HG02623 (cell line): ENCODE data around the gene NPHP4.

Experiments used
- ATAC-seq: cut with Tn5 transposase; IDR thresholded peaks from one replicate; pipeline ENCODE4 v1.9.1; 2021; ENCODE audit warnings: moderate library complexity; ENCODE audit not compliant: unreplicated experiment

Gene NPHP4

DNA sequence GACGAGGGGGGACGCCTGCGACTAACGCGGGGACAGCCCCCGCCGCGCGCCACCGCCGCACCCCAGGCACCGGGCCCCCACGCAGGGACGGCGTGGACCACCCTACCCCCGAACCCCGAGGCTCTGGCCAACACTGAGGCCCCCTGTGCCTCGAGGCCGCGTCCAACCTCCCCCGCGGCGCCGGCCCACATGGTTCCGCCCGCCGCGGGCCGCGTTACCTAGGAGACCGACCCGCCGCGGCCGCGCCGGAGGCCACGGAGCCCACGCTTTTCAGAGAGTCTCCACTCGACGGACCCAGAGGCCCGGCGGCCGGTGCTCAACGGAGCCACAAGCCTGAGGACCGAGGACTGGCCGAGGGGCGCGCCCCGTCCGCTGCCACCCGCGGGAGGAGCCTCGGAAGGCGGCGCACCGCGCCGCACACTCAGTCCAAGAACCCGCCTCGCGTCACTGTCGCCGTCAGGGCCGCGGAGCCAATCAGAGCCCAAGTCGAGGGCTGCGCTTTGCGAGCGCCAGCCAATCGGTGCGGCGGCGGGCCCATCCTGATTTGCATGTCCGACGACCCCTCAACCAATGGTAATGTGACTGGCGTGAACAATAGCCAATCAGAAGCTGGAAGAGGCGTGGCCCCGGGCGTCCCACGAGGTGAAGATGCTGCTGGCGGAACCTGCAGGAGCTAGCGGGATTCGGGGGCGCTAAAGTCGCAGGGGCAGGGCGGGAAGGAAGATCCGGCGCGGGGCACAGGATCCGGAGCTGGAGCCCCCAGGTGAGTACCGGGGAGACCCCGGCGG, at the start of gene NPHP4:
TSS of gene NPHP4 (minus strand) at position 400 of the 788 bp plus-strand sequence. CDS start 6,136 bp downstream, outside the sequence.
- peak; percentile 86 for ATAC-seq

DNA sequence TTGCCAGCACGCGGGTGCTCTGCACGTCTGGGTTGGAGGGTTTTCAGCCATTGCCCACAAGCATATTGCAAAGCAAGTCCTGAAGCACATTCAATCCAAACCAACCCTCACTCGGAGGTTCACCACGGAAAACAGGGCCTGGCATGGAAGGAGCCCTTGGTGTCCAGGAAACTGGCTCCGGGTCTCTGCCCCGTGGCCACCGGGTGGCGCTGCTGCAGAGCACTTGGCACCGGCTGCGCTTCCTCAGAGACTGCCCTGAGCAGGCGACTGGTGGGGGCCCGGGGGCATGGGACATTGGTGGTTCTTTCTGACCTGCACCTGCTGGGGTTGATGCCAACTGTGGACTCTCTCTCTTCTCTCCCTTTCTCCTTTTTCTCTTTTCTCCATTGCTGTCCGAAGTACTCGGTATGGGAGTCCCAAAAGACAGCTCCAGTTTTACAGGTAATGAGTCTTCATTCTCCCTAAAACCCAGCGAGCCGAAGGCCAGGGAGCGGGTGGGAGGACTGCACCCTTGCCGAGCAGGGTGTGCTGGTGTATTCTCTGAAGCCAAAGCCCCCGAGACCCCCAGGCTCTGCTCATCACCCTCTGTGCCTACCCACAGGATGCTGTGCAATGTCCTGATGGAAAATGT, 49.3 kb upstream of the NPHP4 start:
- ATAC-seq, result no peak

DNA sequence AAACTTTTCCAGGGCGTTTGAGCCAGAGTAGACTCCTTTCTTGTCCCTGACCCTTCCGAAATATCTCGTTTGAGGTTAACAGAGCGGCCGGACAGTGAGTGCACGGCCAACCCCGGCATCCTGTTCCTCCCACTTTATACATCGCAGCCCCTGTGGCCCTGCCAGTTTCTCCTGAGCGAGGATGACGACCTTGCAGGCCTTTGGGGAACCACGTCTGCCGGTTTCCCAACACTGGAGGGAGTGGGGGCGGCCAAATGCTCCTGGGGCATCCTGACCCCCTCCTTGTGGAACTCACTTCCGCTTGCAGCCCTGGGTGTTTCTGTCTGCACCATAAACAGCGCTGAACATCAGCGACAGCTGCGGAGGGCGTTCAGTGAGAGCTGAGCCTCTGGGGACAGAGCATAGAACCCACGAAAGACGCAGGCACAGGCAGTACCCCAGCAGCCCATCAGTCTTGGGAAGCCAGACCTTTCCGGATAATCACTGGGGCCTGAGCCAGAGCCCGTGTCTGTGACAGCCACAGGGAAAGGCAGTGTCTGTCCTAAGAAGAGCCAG, 48.7 kb upstream of the NPHP4 start:
- ATAC-seq, result no peak

DNA sequence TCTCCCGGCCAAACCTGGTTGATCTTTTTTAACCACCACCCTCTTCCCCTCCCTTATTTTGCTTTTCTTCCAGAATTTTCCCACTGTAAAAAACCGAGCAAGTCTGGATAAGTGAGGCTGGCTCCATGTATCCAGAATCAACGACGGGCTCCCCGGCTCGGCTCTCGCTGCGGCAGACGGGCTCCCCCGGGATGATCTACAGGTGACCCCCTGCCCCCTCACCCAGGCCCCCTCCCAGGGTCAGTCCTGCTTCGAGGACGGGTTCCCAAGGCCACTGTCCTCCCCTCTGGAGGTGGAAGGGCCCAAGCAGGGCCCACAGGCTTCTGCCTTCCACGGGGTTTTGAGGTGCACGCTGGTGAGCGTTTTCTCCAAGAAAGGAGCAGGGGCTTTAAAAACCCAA, 48.2 kb upstream of the NPHP4 start:
- no peak for ATAC-seq

DNA sequence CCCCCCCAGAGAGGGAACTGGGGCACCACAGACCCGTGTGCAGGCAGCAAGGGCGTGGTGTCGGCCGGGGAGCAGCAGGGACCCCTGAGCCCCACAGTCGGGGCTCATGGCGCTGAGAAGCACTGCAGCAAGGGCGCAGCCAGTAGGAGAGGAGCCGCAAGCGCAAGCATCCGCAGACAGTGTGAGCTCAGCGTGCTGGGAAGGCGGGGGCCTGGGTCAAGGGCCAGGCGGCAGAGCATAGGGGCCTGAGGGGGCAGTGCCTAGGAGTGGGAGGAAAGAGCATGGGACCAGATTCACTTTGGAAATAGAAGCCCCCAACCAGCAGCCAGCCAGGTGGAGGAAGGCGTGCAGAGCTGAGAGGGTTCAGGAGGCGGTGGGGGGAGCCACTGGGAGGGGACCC, 46.8 kb upstream of the NPHP4 start:
- no peak for ATAC-seq

DNA sequence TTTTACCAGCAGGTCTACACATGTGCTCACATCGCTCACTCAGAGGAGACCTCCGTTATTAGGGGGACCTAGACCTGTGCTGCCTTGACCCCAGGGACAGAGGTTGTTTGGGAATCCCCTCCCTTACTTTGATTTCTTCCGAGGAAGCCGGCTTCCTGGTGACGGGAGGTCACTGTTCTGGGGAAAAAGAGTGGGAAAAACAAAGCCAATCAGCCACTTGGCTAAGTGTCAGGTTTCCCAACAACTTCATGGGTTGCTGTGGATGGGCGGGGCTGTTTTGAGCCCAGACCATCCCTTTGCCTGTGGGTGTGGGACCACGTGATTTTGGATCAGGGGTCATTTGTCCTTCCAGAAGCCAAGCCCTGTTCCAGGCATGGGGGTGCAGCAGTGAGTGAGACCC, 46.4 kb upstream of the NPHP4 start:
- no peak for ATAC-seq

DNA sequence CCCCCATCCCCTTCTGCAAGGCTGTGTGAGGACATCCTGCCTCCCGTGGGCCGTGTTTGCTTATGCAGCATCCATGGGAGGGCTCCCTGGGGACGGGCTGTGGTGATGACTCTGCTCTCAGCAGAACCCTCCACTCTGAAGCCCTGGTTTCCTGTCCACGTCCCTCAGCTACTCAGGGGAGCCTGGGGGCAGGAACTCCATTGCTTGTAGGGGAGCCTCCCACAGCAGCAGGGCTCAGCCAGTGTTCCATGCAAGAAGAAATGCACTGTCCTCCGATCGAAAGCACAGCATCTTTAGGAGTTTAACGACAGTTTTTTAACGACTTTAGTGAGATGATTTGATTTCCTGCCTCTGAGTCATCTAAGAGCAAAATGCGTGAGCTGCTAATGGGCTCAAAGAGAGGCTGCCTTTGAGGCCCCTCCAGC, 45.1 kb upstream of the NPHP4 start:
- ATAC-seq, result no peak

DNA sequence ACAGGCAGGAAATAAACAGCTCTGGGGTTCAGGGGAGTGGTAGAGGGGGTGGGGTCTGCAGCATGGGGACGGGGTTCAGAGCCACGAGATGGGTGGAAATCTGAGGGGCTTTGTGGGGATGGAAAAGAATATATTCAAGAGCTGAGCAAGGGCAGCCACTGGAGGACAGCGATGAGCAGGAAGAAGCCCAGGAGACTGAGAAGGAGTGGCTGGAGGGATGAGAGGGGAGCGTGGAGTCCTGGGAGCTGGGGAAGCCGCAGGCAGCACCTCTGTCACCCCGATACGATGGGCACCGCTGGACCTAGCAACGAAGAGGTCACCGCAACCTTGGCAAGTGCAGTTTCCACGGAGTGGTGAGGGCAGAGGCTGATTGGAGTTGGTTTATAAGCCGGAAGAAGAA, 43.5 kb upstream of the NPHP4 start:
- no peak for ATAC-seq

DNA sequence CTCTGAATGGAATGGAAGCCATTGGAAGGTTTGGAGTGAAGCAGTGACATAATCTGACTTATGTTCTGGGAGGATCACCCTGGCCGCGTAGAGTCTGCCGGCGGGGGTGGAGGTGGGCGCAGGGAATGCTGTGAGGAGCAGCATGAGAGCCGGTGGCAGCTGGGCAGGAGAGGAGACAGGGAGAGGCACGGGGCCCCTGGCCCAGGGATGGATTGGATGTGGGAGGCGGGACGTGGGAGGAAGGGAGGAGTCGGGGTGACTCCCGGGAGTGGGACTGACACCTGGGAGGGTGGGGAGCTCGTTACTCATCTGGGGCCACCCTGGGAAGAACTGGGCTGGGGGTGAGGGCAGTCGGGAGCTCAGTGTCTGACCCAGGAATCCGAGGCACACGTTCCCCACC, 43.1 kb upstream of the NPHP4 start:
- ATAC-seq, result no peak

DNA sequence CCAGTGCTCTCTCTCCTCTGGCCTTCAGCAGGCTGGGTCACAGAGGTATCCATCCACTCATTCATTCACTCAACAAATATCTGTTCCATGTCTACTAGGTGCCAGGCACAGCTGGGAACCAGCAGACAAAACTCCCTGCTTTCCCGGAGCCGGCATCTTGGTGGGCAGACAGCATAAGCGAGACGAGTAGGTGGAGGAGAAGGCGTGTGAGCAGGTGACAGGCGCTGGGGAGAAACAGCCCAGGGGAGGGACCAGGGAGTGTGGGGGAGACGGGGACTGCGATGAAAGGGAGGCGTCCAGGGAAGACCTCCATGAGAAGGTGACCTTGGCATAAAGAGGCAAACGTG, 42.5 kb upstream of the NPHP4 start:
- no peak for ATAC-seq

DNA sequence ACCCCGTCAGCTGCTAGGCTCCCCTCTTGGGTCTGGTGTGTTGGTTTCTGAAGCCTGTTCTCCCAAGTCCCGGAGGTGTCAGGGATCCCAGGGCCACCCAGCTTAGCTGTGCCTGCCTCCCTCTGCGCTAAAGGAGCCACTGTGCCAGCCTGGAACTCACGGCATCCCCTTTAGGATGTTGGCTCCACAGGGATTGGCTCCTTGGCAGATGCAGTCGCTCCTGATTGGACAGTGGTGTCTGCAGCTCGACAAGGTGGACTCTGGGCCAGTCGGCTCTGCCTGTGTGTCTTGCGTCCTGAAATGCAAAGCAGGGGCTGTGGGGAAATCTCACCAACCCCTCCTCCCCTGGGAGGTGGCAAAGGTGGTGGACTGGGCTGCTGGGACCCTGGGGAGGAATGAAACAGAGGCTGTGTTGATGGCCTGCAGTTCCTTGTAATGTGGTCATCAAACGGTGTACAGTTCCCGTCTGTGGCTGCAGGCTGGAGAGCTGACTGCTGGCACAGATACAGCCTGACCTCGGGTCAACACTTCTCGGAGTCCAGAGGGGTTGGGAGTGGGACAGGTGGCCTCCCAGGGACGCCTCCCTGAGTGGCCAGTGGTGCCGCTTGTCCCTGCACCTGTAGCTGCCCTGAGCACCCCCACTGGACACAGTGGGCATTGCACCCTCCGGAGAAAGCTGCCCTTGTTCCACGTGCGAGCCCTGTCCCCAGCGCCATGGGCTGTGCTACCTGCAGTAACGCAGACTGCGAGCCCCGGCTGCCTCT, 41.9 kb upstream of the NPHP4 start:
- ATAC-seq, result no peak

DNA sequence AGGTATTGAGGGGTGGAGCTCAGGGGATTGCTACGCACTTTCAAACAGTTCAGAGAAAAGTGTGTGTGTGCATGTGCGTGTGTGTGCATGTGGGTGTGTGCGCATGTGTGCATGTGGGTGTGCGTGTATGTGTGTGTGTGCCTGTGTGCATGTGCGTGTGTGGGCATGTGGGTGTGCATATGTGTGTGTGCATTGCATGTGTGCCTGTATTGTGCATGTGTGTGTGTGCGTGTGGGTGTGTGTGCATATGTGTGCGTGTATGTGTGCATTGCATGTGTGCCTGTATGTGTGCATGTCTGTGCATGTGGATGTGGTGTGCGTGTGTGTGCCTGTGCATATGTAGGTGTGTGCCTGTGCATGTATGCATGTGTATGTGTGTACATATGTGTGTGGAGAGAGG, 40.9 kb upstream of the NPHP4 start:
- no peak for ATAC-seq

DNA sequence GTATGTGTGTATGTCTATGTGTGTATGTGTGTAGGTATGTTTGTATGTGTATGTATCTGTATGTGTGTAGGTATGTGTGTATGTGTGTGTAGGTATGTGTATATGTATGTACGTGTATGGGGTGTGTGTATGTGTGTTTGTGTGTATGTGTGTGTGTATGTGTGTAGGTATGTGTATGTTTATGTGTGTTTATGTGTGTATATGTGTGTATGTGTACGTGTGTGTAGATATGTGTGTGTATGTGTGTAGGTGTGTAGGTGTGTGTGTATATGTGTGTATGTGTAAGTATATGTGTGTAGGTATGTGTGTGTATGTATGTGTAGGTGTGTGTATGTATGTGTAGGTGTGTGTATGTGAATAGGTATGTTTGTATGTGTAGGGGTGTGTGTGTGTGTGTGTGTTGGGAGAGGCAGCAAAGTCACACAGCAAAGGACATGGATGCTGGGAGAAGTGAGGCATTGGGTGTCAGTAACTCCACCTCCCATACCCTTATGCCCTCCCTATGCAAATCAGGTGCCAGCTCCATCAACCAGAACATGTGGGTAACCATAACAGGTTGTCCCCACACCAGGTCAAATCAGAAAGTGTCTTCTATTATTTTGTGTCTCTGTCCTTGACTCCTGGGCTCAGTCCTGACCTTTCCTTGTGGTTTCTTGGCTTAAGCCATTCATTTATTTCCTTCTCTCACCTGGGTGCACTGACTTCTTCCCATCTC, 38.5 kb upstream of the NPHP4 start:
- ATAC-seq, result no peak

DNA sequence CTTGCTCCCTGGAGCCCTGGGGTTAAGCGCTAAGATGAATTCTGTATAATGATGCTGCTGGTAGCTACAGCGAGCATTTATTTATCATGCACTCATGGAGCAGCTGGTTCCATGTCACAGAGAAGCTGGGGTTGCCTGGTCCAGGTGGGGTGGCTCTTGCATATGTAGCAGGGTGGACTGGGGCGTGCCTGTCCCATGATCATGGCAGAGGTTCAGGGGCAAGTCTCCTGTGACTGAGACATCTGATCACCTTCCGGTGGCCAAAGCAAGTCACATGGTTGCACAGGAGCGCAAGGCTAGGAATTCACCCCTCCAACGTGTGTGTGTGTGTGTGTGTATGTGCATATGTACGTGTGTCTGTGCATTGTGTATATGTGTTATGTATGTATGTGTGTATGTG, 37.9 kb upstream of the NPHP4 start:
- ATAC-seq, result no peak

DNA sequence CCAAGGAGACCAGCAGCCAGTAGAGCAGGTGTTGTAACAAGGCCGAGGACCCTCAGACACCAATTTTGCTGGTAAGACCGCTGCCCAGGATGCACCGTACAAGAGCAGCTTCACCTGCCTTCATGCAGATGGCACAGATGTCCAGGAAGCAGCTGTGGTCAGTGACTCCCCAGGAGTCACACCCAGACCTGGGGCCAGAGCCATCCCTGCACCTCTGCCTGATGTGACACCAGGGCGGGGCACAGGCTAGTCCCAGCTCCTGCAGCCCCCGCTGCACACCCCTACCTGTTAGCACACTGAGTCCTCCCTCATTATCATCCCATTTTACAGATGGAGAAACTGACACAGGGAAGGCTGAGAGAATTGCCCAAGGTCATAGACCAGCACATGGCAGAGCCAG, 37.1 kb upstream of the NPHP4 start:
- no peak for ATAC-seq

DNA sequence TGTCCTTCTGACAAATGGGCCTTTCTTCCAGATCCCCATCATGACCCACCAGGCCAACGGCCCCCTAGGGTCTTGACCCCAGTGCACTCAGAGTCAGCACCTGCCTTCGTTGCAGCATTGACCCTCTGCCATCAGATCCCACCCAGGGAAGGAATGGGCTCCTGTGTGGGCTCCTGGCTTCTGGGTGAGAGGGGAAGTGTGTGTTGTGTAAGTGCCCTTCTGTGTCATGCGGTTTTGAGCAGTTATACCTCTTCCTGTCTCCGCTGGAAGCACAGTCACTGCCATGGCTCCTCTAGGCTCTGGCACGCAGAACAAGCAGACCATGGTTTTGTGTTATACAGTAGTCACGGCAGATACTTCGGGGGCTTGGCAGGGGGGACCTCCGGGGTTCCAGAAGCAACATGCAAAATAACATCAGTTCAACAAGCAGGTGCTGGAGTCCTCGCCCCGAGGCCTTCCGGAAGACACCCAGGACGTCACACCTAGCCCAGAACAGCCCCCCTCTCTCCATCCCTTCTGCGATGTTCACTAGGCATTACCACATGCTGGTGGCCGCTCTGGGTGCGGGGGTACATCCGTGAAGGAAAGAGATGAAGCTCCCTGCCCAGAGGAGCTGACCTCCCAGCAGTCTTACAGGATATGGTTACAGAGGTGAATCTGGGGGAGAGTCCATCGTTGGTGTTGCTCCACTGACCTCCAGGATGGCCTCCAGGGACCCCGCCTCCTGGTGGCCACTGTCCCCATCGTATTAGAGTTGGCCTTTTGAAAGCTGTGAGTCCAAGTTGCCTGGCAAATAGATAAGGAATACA, 36.0 kb upstream of the NPHP4 start:
- no peak for ATAC-seq

DNA sequence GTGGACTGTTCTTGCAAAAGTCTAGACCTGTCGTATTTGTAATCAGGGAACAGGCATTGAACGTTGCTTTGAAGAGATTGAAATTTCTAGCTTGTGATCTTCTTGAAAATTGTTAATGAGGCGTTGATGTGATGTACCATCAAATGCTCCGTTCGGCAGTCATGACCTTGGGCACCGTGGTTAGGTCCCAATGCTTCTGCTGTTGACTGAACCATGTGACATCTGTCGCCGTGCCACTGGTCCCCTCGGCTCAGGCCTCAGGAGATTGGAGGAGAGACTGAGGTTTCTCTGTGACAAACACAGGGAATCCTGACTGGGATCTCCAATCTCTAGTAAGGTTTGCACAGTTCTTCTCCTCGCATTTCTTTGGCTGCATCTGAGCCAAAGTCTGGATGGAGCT, 35.4 kb upstream of the NPHP4 start:
- ATAC-seq, result no peak

DNA sequence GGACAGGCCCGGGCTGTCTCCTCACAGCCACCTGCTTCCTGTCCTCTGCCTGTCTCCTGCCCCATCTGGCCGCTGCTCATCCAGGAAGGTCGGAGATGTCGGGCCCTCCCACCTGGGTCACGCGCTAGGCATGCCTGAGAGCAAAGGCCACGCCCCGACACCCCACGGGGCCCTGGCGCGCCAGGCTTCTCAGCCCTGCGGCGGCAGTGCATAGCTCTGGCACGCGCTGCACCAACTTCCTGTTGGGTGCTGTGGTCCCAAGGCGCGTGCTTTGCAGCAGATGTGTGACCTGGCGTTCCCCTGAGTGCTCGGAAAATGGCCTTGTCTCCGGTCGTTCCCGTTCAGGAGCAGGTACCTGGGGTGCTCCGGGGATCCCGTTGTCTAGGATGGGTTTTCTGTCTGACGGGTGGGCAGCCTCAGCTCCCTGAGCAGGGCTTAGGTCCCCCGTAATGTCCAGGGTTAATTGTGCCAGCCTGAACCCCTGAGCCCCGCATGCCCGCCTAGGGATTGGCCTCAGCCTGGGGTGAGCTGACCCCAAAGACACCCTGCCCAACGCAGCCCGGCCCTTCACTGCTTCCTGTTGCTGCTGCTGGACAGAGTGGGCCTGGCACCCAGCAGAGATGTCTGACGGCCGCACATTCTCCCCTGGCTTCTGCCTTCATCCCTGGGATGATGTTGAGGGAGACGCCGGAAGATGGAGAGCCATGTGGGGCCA, 34.0 kb upstream of the NPHP4 start:
- ATAC-seq, result peak; percentile 69

DNA sequence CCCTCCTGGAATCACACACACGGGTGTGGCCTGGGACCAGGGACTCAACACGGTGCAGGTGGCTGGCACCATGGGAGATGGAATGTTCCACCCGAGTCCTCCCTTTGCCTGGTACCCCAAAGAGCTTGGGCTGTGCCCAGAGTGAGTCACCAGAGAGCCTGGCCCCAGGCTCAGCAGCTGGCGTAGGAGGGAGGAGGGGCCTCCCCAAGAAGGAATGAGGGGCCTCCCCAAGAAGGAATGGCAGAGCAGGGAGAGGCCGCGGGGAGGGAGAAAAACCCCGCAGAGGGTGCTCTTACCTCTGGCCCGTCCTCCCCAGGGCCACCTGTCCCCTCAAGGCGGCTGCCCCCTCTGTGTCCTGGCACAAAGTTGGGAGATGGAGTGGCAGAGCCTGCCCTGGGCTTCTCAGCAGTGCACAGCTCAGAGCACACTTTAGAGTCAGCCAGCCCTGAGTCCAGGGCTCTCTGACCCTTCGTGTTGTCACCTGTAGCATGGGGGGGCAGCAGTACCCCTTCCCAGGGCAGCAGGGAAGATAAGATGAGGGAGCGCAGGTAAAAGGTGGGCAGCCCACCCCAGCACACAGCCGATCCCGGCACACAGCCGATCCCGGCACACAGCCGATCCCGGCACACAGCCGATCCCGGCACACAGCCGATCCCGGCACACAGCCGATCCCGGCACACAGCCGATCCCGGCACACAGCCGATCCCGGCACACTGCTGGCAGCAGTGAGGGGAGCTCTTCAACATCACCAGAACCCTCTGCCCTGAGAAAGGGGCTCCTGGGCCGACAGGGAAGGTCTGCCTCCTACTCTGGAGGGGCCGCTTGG, 33.3 kb upstream of the NPHP4 start:
- ATAC-seq, result no peak
